ENCODE data around the gene MIA3.

DNA sequence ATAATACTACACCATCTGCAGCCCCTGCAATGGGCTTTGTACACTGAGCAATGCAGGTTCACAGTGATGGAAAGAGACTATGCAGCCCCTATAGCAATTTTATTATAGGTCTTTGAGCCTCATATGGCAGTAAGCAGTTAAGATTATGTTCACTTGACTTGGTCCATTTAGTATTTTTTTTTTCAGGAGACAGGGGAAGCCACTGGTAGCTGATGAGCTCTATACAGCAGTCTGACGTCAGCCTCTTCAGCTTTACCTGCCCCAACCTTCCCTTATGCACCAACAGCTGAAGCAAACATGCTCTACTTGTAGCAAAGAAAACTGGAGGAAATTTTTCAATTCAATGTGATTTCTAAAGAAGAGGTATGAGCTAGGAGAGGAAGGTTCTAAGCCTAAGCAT lies 62.2 kb downstream of the MIA3 start:
- TF ChIP-seq POLR2A (IDR thresholded peaks at IDR 0.05; ENCODE audit: low read depth, low read length) (no peak), RFX5 (IDR thresholded peaks at IDR 0.05; ENCODE audit: low read depth, low read length) (no peak), MXI1 (IDR thresholded peaks at IDR 0.05; ENCODE audit: borderline replicate concordance, low read depth, low read length) (no peak)
- TF ChIP-seq, protein P1, sequence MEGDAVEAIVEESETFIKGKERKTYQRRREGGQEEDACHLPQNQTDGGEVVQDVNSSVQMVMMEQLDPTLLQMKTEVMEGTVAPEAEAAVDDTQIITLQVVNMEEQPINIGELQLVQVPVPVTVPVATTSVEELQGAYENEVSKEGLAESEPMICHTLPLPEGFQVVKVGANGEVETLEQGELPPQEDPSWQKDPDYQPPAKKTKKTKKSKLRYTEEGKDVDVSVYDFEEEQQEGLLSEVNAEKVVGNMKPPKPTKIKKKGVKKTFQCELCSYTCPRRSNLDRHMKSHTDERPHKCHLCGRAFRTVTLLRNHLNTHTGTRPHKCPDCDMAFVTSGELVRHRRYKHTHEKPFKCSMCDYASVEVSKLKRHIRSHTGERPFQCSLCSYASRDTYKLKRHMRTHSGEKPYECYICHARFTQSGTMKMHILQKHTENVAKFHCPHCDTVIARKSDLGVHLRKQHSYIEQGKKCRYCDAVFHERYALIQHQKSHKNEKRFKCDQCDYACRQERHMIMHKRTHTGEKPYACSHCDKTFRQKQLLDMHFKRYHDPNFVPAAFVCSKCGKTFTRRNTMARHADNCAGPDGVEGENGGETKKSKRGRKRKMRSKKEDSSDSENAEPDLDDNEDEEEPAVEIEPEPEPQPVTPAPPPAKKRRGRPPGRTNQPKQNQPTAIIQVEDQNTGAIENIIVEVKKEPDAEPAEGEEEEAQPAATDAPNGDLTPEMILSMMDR (conservative IDR thresholded peaks at IDR 0.05; ENCODE audit: low read depth, low read length): no peak
